ENCODE measurements around the gene TSC2. TPM values are rescaled to one million over a fixed set of nuclear protein-coding genes. Genes with fewer than 3 reads are reported as not detected.

TSC2 gene
- 85.9 TPM for polyA plus RNA-seq
- long read RNA-seq, donor 1, full-length matches to known transcripts = 4 of 4 reads
- long read RNA-seq, donor 1, partial matches to known transcripts = 0 of 4 reads
- long read RNA-seq, donor 1, other reads (novel, unspliced or antisense) = 0 of 4 reads
- long read RNA-seq, donor 2, full-length matches to known transcripts = 2 of 2 reads
- long read RNA-seq, donor 2, partial matches to known transcripts = 0 of 2 reads
- long read RNA-seq, donor 2, other reads (novel, unspliced or antisense) = 0 of 2 reads
- long read RNA-seq, donor 3 = 0 reads
- long read RNA-seq, donor 4 = 0 reads
- long read RNA-seq, donor 5, full-length matches to known transcripts = 2 of 2 reads
- long read RNA-seq, donor 5, partial matches to known transcripts = 0 of 2 reads
- long read RNA-seq, donor 5, other reads (novel, unspliced or antisense) = 0 of 2 reads
- long read RNA-seq, donor 6, full-length matches to known transcripts = 4 of 4 reads
- long read RNA-seq, donor 6, partial matches to known transcripts = 0 of 4 reads
- long read RNA-seq, donor 6, other reads (novel, unspliced or antisense) = 0 of 4 reads
- long read RNA-seq, donor 7, partial matches to known transcripts = 0 of 6 reads
- long read RNA-seq, donor 7, other reads (novel, unspliced or antisense) = 0 of 6 reads
- long read RNA-seq, donor 8, partial matches to known transcripts = 5 of 8 reads
- long read RNA-seq, donor 8, other reads (novel, unspliced or antisense) = 0 of 8 reads
- long read RNA-seq, donor 9, partial matches to known transcripts = 26 of 30 reads
- long read RNA-seq, donor 9, other reads (novel, unspliced or antisense) = 0 of 30 reads
- long read RNA-seq, donor 10, partial matches to known transcripts = 0 of 6 reads
- long read RNA-seq, donor 10, other reads (novel, unspliced or antisense) = 0 of 6 reads
- long read RNA-seq, donor 11, full-length matches to known transcripts = 3 of 3 reads
- long read RNA-seq, donor 11, partial matches to known transcripts = 0 of 3 reads
- long read RNA-seq, donor 11, other reads (novel, unspliced or antisense) = 0 of 3 reads

- Histone ChIP-seq H3K4me3 (ENCODE audit: low read length) (peak within 1 kb of the TSS; percentile 85), H3K9me3 (ENCODE audit: control insufficient read depth, low read depth, low read length) (no peaks in the 10 kb centered on the region), H3K4me1 (ENCODE audit: control insufficient read depth, insufficient read depth, low read length) (peaks cover 8% of the 10 kb centered on the region), H3K27ac (ENCODE audit: low read length) (peak within 1 kb of the TSS; percentile 51), H3K27me3 (ENCODE audit: control insufficient read depth, insufficient read depth, low read length) (no peaks in the 10 kb centered on the region), H3K36me3 (ENCODE audit: control insufficient read depth, insufficient read depth, low read length) (peaks cover 34% of the 10 kb centered on the region)
- DNase-seq = peak; percentile 96 to 97
- WGBS (ENCODE audit: insufficient coverage, low lambda C conversion rate) = no CpG with 5 or more reads among the region's 81 CpGs
Measured at GRCh38 chr16:2047330-2048115, at the start of gene TSC2, which contains the start of gene NTHL1. TSS of gene TSC2 (plus strand) at chr16:2047985. CDS start at chr16:2048616, 631 bp downstream. TSS of gene NTHL1 (minus strand) at chr16:2047834. CDS start at chr16:2047823, 11 bp downstream.

GRCh38 chr16:1998360-1998835 is 49.4 kb upstream of the TSC2 start:
- Histone ChIP-seq H3K4me1 (ENCODE audit: control insufficient read depth, insufficient read depth, low read length) (no peaks in the 10 kb centered on the region), H3K9me3 (ENCODE audit: control insufficient read depth, low read depth, low read length) (no peaks in the 10 kb centered on the region), H3K27ac (ENCODE audit: low read length) (no peak overlapping the region), H3K36me3 (ENCODE audit: control insufficient read depth, insufficient read depth, low read length) (peaks cover 65% of the 10 kb centered on the region), H3K4me3 (ENCODE audit: low read length) (no peak overlapping the region), H3K27me3 (ENCODE audit: control insufficient read depth, insufficient read depth, low read length) (no peaks in the 10 kb centered on the region)
- no peak for DNase-seq
- WGBS (ENCODE audit: insufficient coverage, low lambda C conversion rate) = no CpG with 5 or more reads among the region's 27 CpGs

- no peak for DNase-seq
- Histone ChIP-seq H3K9me3 (ENCODE audit: control insufficient read depth, low read depth, low read length) (no peaks in the 10 kb centered on the region), H3K4me1 (ENCODE audit: control insufficient read depth, insufficient read depth, low read length) (peaks cover 7% of the 10 kb centered on the region), H3K27me3 (ENCODE audit: control insufficient read depth, insufficient read depth, low read length) (no peaks in the 10 kb centered on the region), H3K27ac (ENCODE audit: low read length) (no peak overlapping the region), H3K4me3 (ENCODE audit: low read length) (no peak overlapping the region), H3K36me3 (ENCODE audit: control insufficient read depth, insufficient read depth, low read length) (peaks cover 68% of the 10 kb centered on the region)
- WGBS (ENCODE audit: insufficient coverage, low lambda C conversion rate) = no CpG with 5 or more reads among the region's 39 CpGs
Measured at GRCh38 chr16:1998852-1999801, 48.7 kb upstream of the TSC2 start.

- no peaks in the 10 kb centered on the region for H3K9me3 ChIP-seq (ENCODE audit: control insufficient read depth, low read depth, low read length)
- no peak for DNase-seq
- no peak overlapping the region for H3K27ac ChIP-seq (ENCODE audit: low read length)
- H3K4me1 ChIP-seq (ENCODE audit: control insufficient read depth, insufficient read depth, low read length) = peaks cover 13% of the 10 kb centered on the region
- WGBS (ENCODE audit: insufficient coverage, low lambda C conversion rate) = no CpG with 5 or more reads among the region's 28 CpGs
- H3K36me3 ChIP-seq (ENCODE audit: control insufficient read depth, insufficient read depth, low read length) = peaks cover 68% of the 10 kb centered on the region
- H3K27me3 ChIP-seq (ENCODE audit: control insufficient read depth, insufficient read depth, low read length) = no peaks in the 10 kb centered on the region
- no peak overlapping the region for H3K4me3 ChIP-seq (ENCODE audit: low read length)
Measured at GRCh38 chr16:1999866-2000514, 47.8 kb upstream of the TSC2 start.

- H3K36me3 ChIP-seq (ENCODE audit: control insufficient read depth, insufficient read depth, low read length) = peaks cover 78% of the 10 kb centered on the region
- no peaks in the 10 kb centered on the region for H3K27me3 ChIP-seq (ENCODE audit: control insufficient read depth, insufficient read depth, low read length)
- peaks cover 13% of the 10 kb centered on the region for H3K4me1 ChIP-seq (ENCODE audit: control insufficient read depth, insufficient read depth, low read length)
- H3K4me3 ChIP-seq (ENCODE audit: low read length) = no peak overlapping the region
- DNase-seq = no peak
- H3K27ac ChIP-seq (ENCODE audit: low read length) = no peak overlapping the region
- no CpG with 5 or more reads among the region's 19 CpGs for WGBS (ENCODE audit: insufficient coverage, low lambda C conversion rate)
- no peaks in the 10 kb centered on the region for H3K9me3 ChIP-seq (ENCODE audit: control insufficient read depth, low read depth, low read length)
Measured at GRCh38 chr16:2001035-2001434, 46.8 kb upstream of the TSC2 start.

GRCh38 chr16:2001456-2002355 is 46.1 kb upstream of the TSC2 start:
- Histone ChIP-seq H3K4me1 (ENCODE audit: control insufficient read depth, insufficient read depth, low read length) (peaks cover 15% of the 10 kb centered on the region), H3K9me3 (ENCODE audit: control insufficient read depth, low read depth, low read length) (no peaks in the 10 kb centered on the region), H3K27ac (ENCODE audit: low read length) (no peak overlapping the region), H3K4me3 (ENCODE audit: low read length) (no peak overlapping the region), H3K27me3 (ENCODE audit: control insufficient read depth, insufficient read depth, low read length) (no peaks in the 10 kb centered on the region), H3K36me3 (ENCODE audit: control insufficient read depth, insufficient read depth, low read length) (peaks cover 78% of the 10 kb centered on the region)
- WGBS (ENCODE audit: insufficient coverage, low lambda C conversion rate) = no CpG with 5 or more reads among the region's 53 CpGs
- no peak for DNase-seq

- Histone ChIP-seq H3K27me3 (ENCODE audit: control insufficient read depth, insufficient read depth, low read length) (no peaks in the 10 kb centered on the region), H3K36me3 (ENCODE audit: control insufficient read depth, insufficient read depth, low read length) (peaks cover 71% of the 10 kb centered on the region), H3K4me1 (ENCODE audit: control insufficient read depth, insufficient read depth, low read length) (peaks cover 24% of the 10 kb centered on the region), H3K9me3 (ENCODE audit: control insufficient read depth, low read depth, low read length) (no peaks in the 10 kb centered on the region), H3K27ac (ENCODE audit: low read length) (no peak overlapping the region), H3K4me3 (ENCODE audit: low read length) (no peak overlapping the region)
- no peak for DNase-seq
- no CpG with 5 or more reads among the region's 47 CpGs for WGBS (ENCODE audit: insufficient coverage, low lambda C conversion rate)
Measured at GRCh38 chr16:2002406-2003230, 45.2 kb upstream of the TSC2 start.

Measured in large intestine (tissue), 12 donors.